ES-I3 (cell line): ENCODE data around the gene PRDX5.
A peak's percentile ranks its signal among the peaks of the same experiment; 100 is the strongest.
"Not testable (repeated sequence)": the region's sequence is repeated elsewhere in the genome, so short reads cannot be mapped to it uniquely, and the experiment has no call there.

ENCODE experiments used
- H3K36me3 ChIP-seq: 2 replicates; pipeline ENCODE4 v1.6.1; 2013; ENCODE audit warnings: mild to moderate bottlenecking, low read length, control low read depth, moderate library complexity; ENCODE audit not compliant: insufficient read depth
- H3K4me1 ChIP-seq: 2 replicates; pipeline ENCODE4 v1.6.1; 2013; ENCODE audit warnings: mild to moderate bottlenecking, control low read depth, low read length; ENCODE audit not compliant: insufficient read depth
- H3K9ac ChIP-seq: 2 replicates; pipeline ENCODE4 v1.6.1; 2013; ENCODE audit warnings: low read depth, mild to moderate bottlenecking, low read length, moderate library complexity
- H3K9me3 ChIP-seq: 2 replicates; pipeline ENCODE4 v1.6.1; 2013; ENCODE audit warnings: mild to moderate bottlenecking, low read length, moderate library complexity; ENCODE audit not compliant: control insufficient read depth, insufficient read depth

PRDX5 gene

GRCh38 chr11:64306563-64306875 lies 11.4 kb upstream of the PRDX5 start:
- Histone ChIP-seq H3K9me3 (no peaks in the 10 kb centered on the region), H3K9ac (peak overlapping the region; percentile 68), H3K36me3 (no peaks in the 10 kb centered on the region), H3K4me1 (peaks cover 5% of the 10 kb centered on the region; the same call in 1 of the 2 replicates)

GRCh38 chr11:64306876-64307622 lies 10.9 kb upstream of the PRDX5 start:
- Histone ChIP-seq H3K4me1 (peaks cover 5% of the 10 kb centered on the region; the same call in 1 of the 2 replicates), H3K9ac (peak overlapping the region; percentile 68; the same call in 1 of the 2 replicates)

GRCh38 chr11:64307795-64308194 lies 10.1 kb upstream of the PRDX5 start:
- not testable (repeated sequence) for H3K9me3 ChIP-seq, H3K36me3 ChIP-seq, H3K4me1 ChIP-seq, H3K9ac ChIP-seq

More at GRCh38 chr11:64306876-64307622, 10.9 kb upstream of the PRDX5 start:
- Histone ChIP-seq H3K9me3 (no peaks in the 10 kb centered on the region), H3K36me3 (no peaks in the 10 kb centered on the region)

- H3K9ac ChIP-seq, result no peak overlapping the region
- no peaks in the 10 kb centered on the region for H3K9me3 ChIP-seq
Measured at GRCh38 chr11:64312947-64313346, 5.0 kb upstream of the PRDX5 start.

GRCh38 chr11:64313491-64314145 lies 4.3 kb upstream of the PRDX5 start:
- no peaks in the 10 kb centered on the region for H3K36me3 ChIP-seq
- no peaks in the 10 kb centered on the region for H3K9me3 ChIP-seq
- H3K9ac ChIP-seq, result no peak overlapping the region
- no peaks in the 10 kb centered on the region for H3K4me1 ChIP-seq

More at GRCh38 chr11:64312947-64313346, 5.0 kb upstream of the PRDX5 start:
- Histone ChIP-seq H3K36me3 (no peaks in the 10 kb centered on the region), H3K4me1 (no peaks in the 10 kb centered on the region)

GRCh38 chr11:64314146-64314804 lies 3.6 kb upstream of the PRDX5 start:
- H3K4me1 ChIP-seq, result no peaks in the 10 kb centered on the region
- H3K9ac ChIP-seq, result no peak overlapping the region
- H3K36me3 ChIP-seq, result no peaks in the 10 kb centered on the region
- no peaks in the 10 kb centered on the region for H3K9me3 ChIP-seq

GRCh38 chr11:64314805-64315561 lies 2.9 kb upstream of the PRDX5 start:
- Histone ChIP-seq H3K9ac (no peak overlapping the region), H3K36me3 (no peaks in the 10 kb centered on the region), H3K9me3 (no peaks in the 10 kb centered on the region), H3K4me1 (no peaks in the 10 kb centered on the region)

GRCh38 chr11:64315667-64316526 lies 2.0 kb upstream of the PRDX5 start:
- not testable (repeated sequence) for H3K9ac ChIP-seq

GRCh38 chr11:64316672-64317324 lies 1.1 kb upstream of the PRDX5 start:
- no peaks in the 10 kb centered on the region for H3K9me3 ChIP-seq
- H3K9ac ChIP-seq, result peak overlapping the region; percentile 81
- H3K36me3 ChIP-seq, result no peaks in the 10 kb centered on the region
- no peaks in the 10 kb centered on the region for H3K4me1 ChIP-seq

More at GRCh38 chr11:64315667-64316526, 2.0 kb upstream of the PRDX5 start:
- not testable (repeated sequence) for H3K36me3 ChIP-seq, H3K4me1 ChIP-seq, H3K9me3 ChIP-seq

GRCh38 chr11:64317325-64317960 lies 478 bp upstream of the PRDX5 start, which contains the start of gene TRMT112:
Gene TRMT112, minus strand, starts transcription at chr11:64317559. Its CDS starts 33 bp downstream, at chr11:64317526.
- Histone ChIP-seq H3K36me3 (peaks cover 4% of the 10 kb centered on the region; the same call in 1 of the 2 replicates), H3K9ac (peak within 1 kb of the TSS; percentile 81), H3K4me1 (peaks cover 1% of the 10 kb centered on the region; the same call in 1 of the 2 replicates), H3K9me3 (no peaks in the 10 kb centered on the region)

GRCh38 chr11:64318766-64319761 lies 1.1 kb downstream of the PRDX5 start:
- Histone ChIP-seq H3K4me1 (peaks cover 13% of the 10 kb centered on the region; the same call in 1 of the 2 replicates), H3K36me3 (peaks cover 4% of the 10 kb centered on the region; the same call in 1 of the 2 replicates), H3K9ac (peak overlapping the region; percentile 81; the same call in 1 of the 2 replicates), H3K9me3 (no peaks in the 10 kb centered on the region)

- no peak overlapping the region for H3K9ac ChIP-seq
- no peaks in the 10 kb centered on the region for H3K9me3 ChIP-seq
- H3K36me3 ChIP-seq, result peaks cover 4% of the 10 kb centered on the region; the same call in 1 of the 2 replicates
- peaks cover 13% of the 10 kb centered on the region; the same call in 1 of the 2 replicates for H3K4me1 ChIP-seq
Measured at GRCh38 chr11:64320556-64320955, 2.6 kb downstream of the PRDX5 start.
